Right renal cortex interstitium (tissue), 3 donors: ENCODE measurements around the gene LIAS. TPM values are rescaled to one million over a fixed set of nuclear protein-coding genes. Genes with fewer than 3 reads are reported as not detected.
"Not testable (repeated sequence)": the region's sequence is repeated elsewhere in the genome, so short reads cannot be mapped to it uniquely, and the experiment has no call there.

Source experiments
- DNase-seq, 3 donors: peaks; one replicate each; pipeline ENCODE4 v3.0.0-alpha.2; 2013; ENCODE audit warnings: low read depth in 3 of 3, low spot score in 2 of 3
- polyA plus RNA-seq, 3 donors: library from polyadenylated mRNA; unstranded; fragments of 120-200 nt; gene quantifications; one replicate each; pipeline ENCODE4 v1.2.1, GENCODE V29; 2013; ENCODE audit not compliant: insufficient read length in 3 of 3

LIAS gene
- polyA plus RNA-seq, 3 donors: 23.9 to 27.7 (median 26.7) TPM

DNA sequence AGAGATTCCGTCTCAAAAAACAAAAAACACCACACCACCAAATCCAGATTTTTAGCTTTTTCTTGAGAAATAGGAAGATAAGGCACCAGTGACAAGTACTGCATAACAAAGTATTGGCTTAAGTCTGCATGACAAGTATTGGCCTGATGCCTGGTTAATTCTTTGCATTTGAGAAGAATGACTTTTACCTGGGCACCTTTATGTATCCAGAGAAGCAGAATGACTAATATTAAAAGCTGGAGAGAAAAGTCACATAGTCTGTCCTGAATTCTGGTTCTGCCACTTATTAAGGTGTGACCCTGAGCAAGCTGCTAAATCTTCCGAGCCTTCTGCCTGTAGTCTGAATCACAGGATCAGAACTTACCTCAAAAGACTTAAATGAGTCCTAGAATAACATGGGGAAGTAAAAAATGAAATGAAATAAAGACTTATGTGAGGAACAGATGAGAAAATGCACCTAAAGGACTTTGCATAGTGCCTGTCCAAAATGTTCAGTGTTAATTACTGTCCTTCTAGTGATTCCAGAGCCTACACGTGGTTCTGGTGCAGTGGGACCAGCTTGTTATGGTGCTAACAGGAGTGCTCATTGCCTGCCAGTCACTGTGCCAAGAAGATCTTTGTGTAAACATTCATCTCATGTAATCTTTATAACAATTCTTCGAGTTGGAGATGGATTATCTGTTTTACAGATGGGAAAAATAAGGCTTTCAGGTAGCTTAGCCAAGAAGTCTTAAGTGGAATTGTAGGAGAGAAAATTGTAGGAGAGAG is 36.8 kb downstream of the LIAS start:
- no peak for DNase-seq

DNA sequence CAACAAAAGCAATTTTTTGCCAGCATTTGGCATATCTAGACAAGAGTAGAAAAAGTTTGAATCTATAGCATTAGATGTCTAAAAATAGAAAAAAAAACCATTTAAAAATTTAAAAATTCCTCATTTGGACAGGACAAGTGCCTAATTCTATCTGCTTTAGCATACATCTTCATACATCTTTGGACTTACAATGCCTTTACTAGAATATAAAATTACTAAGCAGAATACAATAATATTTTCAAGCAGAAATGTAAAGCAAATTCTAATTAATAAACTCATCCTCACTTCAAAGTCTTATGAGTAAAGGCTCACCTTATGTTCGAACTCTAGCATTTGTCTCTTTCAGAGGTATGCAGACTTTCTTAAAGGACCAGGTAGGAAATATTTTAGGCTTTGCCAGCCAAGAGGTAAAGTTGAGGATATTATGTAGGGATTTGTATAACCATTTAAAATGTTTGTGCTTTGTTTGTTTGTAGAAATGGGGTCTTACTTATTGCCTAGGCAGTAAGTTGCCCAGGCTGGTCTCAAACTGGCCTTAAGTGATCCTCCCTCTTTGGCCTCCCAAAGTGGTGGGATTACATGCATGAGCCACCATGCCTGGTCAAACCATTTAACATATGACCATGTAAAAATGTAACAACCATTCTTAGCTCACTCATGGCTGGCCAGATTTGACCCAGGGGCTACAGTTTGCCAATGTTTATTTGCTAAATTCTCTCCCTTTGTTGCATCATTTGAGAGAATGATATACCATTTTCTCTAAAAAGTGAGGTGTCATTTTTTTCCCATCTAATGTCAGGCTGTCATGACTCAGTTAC is 39.3 kb downstream of the LIAS start:
- no peak for DNase-seq

DNA sequence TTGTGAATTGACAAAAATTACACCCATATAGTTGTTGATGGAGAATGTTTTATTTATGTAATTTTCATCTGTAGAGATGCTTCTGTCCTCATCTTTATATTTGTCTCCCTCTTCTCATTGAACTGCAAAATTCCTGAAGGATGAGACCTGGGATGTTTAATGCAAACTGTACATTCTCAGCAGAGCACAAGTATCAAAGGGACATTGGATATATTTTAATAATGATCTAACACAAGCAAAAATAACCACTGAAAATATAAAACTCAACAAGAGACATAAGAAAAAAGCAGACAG is 39.8 kb downstream of the LIAS start:
- no peak for DNase-seq

DNA sequence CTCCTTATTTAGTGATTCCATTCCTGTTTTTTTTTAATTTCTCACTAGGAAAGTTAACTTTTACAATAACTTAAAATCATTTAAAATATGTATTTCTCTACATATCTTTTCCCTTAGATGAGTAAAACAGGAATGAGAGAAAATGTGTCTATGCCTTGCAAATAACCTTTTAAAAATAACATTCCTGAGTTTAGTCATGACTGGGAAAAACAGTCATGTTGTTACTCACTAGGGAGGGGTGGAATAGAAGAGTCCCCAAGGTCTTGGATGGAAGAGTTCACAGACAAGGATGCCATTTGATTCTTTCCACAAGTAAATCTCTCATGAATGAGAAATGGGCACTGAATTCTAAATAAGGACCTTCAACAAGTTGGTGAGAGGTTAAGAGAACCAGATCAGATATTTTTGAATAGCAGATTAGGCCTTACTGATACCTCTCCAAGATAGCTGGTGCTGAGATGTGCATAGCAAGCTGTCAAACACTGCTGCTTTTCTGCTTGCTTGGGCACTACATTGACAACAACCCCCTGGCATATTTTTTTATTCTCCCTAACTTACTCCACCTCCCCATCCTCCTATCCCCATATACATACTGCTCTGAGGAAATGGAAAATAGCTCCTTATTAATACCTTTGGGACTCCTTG is 43.3 kb downstream of the LIAS start:
- no peak for DNase-seq

DNA sequence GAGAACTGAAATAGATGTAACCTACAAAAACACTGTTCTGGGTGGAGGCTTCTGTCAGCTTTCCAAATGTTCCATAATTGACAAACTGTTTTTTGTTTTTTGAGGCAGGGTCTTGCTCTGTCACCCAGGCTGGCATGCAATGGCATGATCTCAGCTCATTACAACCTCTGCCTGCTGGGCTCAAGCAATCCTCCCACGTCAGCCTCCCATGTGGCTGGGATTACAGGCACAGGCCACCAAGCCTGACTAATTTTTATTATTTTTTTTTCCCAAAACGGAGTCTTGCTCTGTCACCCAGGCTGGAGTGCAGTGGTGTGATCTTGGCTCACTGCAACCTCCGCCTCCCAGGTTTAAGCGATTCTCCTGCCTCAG is 43.8 kb downstream of the LIAS start:
- DNase-seq: not testable (repeated sequence)

DNA sequence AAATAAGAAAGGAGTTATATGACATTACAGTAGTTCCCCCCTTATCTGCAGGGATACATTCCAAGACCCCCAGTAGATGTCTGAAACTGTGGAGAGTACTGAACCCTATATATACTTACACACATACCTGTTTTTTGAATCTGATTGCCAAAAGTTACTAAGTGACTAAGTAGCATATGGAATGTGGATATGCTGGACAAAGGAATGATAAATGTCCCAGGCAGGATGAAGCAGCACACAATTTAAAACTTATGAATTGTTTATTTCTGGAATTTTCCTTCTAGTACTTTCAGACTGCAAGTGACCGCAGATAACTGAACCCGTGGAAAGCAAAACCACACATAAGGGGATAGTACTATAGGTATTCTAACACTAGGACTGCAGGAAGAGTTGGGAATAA is 45.7 kb downstream of the LIAS start:
- DNase-seq: no peak

DNA sequence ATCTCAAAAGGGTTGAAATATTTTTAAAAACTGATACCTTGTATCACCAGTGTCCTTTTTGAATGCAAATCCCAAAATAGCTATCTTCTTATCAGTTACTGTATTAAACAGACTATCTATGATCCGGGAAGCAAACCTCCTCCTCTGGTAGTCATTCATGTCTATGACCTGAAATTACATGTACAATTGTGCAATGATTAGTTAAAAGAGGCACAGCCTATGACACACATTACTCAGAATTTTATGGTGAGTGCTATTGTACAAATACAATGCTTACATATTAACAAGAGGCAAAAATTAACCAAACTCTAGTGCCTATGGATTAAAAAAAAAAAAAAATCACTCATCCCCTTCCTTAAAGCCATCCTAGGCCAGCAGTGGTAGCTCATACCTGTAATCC is 46.7 kb downstream of the LIAS start:
- DNase-seq: no peak

DNA sequence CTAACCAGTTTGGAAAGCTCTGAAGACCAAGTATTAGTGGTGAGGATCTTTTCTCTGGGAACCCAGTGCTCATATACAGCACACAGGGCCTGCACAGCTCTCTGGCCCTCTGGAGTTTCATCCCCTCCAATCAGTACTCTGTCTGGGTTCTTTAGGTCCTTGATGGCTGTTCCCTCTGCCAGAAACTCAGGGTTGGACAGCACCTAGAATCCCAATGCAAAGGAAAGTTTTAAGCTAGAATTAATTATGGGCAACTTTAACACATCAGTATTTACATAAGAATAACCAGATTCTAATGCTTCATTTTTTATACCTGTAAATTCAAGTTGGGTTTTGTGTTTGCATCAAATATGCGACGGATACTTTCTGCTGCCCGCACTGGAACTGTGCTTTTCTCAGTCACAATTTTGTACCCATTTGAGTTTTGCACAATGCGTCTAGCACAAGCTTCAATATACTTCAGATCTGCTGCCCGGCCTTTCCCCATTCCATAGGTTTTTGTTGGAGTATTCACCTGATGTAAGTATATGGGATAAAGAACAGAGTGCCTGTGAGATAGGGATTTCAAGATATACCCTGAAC is 51.6 kb downstream of the LIAS start:
- DNase-seq: no peak

DNA sequence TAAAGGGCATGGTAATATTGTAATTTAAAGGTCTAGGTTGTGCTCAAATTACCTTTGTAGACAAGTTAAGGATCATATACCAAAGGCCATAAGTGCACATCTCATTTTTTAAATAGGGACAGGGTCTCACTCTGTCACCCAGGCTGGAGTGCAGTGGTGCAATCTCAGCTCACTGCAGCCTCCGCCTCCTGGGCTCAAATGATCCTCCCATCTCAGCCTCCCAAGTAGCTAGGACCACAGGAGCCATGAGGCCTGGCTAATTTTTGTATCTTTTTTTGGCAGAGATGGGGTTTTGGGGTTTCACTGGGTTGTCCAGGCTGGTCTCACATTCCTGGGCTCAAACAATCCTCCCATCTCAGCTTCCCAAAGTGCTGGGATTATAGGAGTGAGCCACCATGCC is 55.4 kb downstream of the LIAS start:
- DNase-seq: not testable (repeated sequence)

DNA sequence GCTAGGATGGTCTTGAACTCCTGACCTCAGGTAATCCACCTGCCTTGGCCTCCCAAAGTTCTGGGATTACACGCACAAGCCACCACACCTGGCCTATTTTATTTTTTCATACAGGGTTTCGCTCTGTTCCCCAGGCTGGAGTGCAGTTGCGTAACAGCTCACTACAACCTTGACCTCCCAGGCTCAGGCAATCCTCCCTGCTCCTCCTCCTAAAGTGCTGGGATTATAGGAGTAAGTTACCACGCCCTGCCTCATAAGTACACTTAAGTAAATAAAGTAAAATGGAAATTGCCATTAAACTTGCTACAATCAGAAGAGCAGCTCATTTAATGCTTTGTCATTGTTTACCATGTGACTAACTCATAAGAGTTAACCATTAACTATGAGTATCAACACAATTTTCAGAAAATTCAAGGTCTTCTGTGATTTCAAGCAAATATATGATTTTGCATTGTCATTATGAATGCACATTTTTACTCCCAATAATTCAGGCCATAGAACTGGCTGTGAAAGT is 56.1 kb downstream of the LIAS start:
- no peak for DNase-seq

DNA sequence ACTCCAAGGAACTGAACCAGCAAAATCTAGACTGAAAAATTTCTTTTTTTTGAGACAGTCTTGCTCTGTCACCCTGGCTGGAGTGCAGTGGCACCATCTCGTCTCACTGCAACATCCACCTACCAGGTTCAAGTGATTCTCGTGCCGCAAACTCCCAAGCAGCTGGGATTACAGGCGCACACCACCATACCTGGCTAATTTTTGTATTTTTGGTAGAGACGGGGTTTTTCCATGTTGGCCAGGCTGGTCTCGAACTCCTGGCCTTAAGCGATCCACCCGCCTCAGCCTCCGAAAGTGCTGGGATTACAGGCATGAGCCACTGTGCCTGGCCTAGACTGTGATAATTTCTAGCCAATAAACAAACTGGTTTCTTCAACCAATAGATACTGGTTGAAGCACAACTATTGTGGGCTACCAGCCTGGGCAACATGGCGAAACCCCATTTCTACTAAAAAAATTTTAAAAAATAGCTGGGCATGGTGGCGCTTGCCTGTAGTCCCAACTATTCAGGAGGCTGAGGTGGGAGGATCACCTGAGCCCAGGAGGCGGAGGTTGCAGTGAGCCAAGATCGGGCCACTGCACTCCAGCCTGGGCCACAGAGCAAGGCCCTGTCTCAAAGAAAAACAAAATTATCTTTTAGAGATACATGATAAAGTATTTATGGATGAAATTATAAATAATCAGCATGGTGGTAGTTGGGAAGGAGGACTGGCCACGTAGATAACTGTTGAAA is 57.0 kb downstream of the LIAS start:
- not testable (repeated sequence) for DNase-seq

DNA sequence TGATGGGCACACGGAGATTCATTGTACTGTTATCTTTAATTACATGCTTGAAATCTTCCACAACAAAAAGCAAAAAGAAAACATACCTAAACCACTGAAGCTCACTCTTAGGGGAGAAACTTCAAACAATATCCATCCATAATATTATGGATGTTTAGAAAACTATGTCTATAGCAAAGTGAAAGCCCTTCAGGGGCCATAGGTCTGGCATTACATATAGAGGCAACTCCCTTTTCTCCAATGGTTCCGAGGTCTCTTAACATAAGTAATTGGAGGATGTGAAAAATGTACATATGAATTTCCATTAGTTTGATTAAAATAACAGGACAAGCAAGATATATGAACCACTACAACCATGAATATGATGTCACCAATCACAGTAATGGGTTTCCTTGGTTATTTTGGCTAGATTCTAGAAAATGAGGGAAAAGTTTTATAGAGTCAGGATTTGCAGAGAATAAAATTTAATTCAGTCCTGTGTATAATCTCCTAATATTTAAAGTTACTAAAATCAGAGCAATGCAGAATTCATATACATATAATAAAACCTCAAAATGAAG is 57.6 kb downstream of the LIAS start:
- no peak for DNase-seq

DNA sequence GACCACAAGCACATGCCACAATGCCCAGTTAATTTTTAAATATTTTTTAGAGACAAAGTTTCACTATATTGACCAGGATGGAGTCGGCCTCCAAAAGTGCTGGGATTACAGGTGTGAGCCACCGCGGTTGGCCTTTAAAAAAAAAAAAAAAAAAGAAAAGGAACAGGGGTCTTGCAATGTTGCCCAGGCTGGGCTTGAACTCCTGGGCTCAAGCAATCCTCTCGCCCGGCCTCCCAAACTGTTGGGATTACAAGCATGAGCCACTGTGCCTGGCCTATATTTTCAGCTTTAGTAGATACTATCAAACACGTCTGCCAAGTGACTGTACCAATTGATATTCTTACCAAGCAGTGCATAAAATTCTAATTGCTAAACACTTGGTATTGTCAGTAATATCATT is 59.6 kb downstream of the LIAS start:
- no peak for DNase-seq

DNA sequence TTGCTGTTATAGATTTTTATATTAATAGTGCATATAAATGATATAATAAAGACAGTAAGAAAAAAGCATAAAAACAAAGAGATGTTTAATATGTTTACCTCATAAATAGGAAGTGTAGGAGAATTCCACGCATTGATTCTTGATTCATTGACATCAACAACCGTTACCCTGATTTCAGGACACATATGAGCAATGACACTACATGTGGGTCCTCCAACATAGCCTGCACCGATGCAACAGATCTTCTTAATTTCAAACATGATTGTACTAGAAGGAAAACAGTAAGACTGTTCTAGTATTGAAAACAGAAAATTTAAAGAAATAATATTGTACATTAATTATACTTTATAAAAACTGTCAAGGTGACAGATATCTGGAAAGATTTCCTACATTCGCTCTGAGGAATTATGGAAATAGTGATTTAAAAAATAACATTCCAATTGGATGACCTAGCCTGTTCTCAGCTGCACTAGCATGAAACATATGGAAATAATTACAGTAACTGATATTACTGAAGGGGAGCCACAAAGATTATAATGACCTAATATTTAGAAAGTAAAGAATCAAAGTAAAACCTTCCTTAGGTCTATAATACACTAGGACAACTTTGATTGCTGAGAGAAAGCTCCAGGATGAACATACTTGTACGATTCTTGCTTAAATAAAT is 62.5 kb downstream of the LIAS start:
- DNase-seq: no peak

DNA sequence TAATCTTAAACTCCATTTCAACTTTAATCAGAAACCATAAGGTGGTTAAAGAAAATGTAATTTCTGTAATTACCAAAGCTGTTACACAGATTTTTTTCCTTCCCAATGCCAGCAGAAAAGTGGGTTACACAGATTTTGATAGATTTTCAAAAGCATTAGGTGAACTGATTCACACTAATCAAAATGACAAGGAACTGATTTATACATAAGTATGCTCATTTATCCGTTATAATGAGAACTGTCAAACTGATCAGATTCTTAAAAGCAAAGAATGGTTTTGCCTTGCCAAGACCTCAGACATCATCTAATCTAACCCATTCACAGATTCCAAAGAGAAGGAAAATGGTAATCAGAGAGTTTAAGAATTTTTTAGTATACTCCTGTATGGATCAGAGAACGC is 63.2 kb downstream of the LIAS start:
- DNase-seq: no peak

DNA sequence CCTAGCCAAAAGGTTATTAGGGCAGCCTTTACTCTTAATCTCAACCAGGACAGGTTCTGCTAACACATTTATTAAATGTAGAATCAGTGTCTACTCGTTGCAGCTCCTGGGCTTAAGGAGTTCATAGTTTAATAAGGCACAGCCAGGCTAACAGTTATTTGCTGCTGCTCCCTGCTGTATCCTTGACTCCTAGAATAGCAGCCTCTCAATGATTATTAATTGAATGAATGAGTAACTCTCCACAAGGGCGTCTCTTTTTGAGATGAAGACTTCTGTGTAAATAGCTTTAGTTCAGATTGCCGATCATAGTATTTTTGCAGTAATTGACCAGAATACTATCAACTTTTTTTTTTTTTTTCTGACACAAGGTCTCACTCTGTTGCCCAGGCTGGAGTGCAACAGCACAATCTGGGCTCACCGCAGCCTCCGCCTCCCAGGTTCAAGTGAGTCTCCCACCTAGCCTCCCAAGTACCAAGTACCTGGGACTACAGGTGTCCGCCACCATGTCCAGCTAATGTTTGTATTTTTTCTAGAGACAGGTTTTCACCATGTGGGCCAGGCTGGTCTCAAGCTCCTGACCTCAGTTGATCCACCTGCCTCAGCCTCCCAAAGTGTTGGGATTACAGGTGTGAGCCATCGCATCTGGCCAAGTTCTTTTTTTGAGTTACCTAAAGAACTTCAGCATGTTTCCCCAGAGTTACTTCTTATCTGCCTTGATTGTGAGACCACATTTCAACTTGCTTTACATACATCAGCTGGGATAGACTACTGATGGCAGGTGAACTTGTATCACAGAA is 65.5 kb downstream of the LIAS start:
- no peak for DNase-seq

DNA sequence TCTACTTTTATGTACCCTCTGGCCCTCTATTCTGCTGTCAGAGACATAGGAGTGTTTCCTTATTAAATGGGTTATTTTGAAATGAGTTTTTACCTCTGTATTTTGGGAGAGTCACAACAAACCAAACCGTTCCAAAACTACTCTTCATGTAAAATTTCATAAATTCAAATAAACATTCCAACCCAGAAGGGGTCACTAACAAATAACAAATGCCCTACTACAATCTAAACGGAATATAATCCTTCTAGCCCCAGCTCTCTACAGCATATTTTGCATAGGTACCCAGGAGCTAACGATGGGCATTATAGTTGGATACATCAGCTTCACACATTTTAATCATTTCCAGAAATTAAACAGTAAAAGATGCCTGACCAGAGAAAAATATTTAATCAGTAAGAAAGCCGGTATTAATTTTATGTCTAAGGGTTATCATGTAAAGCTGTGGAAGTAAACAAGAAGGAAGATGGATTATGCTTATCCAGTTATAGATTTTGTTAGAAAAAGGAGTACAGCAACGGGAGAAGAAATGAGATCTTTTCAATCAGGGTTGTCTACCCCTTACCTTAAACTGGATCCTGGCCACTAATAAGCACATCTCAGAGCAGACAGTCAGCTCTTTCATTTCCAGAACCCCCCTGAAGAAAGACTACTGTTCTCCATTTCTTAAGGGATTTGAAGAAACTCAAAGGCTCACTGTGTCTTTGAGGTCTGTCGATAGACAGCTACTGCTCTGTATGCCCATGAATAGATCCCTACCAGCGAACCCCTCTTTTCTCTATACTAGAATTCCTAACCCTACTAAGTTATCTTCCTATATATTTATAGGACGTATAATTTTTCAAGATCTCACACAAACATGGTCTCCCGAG is 67.2 kb downstream of the LIAS start:
- DNase-seq: no peak

DNA sequence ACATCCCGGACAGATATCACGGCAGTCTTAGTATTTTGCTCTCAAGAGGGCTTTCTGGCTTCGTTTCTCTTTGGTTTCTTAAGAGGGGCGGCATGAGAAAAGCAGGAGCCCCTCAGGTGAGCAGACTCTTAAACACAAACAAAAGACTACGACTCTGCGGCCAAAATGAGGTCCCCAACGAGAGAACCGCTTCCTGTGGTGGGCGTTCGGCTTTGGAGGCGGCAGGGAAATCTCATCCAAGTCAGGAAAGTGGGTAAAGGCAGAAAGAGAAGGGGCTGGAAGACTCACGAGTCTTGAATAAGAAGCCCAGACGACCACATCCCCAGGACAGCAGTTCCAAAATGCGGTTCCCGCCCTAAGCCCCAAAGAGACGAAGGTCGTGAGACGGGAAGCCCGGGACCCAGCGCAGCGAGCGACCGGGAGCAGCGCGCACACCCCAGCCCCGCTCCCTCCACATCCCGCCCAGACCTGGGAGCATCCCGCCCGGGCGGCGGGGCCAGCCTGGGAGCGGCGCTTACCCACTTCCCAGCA is 68.0 kb downstream of the LIAS start:
- DNase-seq: peak in 1 of 3 donors; percentile 33
